A549 (cell line): ENCODE results near the gene MTIF3. TPM values are rescaled to one million over a fixed set of nuclear protein-coding genes. Genes with fewer than 3 reads are reported as not detected.

Experiments
- ATAC-seq, 2 experiments: fragments of 200-7000 bp in 1 of 2; fragments of >200 bp in 1 of 2; cut with Nextera tagmentation in 1 of 2; cut with Tn5 transposase in 1 of 2; 3 replicates each; pipeline versions ENCODE4 v1.8.0 to v1.9.1; 2018 to 2020; ENCODE audit warnings: mild to moderate bottlenecking in 1 of 2, moderate library complexity in 1 of 2
- CTCF ChIA-PET: fragments of 300-600 bp; sonication (Branson Sonifier 250); formaldehyde crosslinking; extraction: SDS; loops from one replicate; lab custom pipeline; 2021; ENCODE audit warnings: antibody characterized with exemption, inconsistent platforms; lab: Yijun Ruan, JAX
- POLR2A ChIA-PET: fragments of 350-600 bp; formaldehyde crosslinking; extraction: SDS; loops from one replicate; lab custom pipeline; 2021; ENCODE audit warnings: antibody characterized with exemption, inconsistent platforms; lab: Yijun Ruan, JAX
- DNase-seq, 2 experiments: peaks; one replicate each; pipeline versions ENCODE4 v3.0.0 to v3.0.0-alpha.2; 2011 to 2016; ENCODE audit warnings: low read depth in 1 of 2, low spot score in 1 of 2
- FAIRE-seq: peaks from 2 replicates; lab custom pipeline; 2011; peaks lifted over from hg19 to GRCh38; lab: Jason Lieb, UNC
- H3K27ac ChIP-seq, 2 experiments: fragments of >200 bp; sonication (Bioruptor Twin); formaldehyde crosslinking; 3 replicates each; pipeline ENCODE4 v1.5.1; 2016 to 2017
- H3K4me1 ChIP-seq: fragments of >200 bp; sonication (Bioruptor Twin); formaldehyde crosslinking; 3 replicates; pipeline ENCODE4 v1.6.1; 2016
- H3K4me2 ChIP-seq: fragments of >200 bp; sonication (Bioruptor Twin); formaldehyde crosslinking; 3 replicates; pipeline ENCODE4 v1.6.1; 2016
- H3K4me3 ChIP-seq: fragments of >200 bp; sonication (Bioruptor Twin); formaldehyde crosslinking; 3 replicates; pipeline ENCODE4 v1.5.1; 2016
- H3K9me3 ChIP-seq: fragments of >200 bp; sonication (Bioruptor Twin); formaldehyde crosslinking; 3 replicates; pipeline ENCODE4 v1.6.1; 2016
- ATOH8 ChIP-seq: fragments of 250-450 bp; sonication (Bioruptor Pico); IDR thresholded peaks from 2 replicates; pipeline ENCODE4 v1.5.0; 2020; ENCODE audit warnings: low read depth, mild to moderate bottlenecking, moderate library complexity
- BHLHE40 ChIP-seq: IDR thresholded peaks from 2 replicates; pipeline ENCODE4 v1.6.1; 2012; ENCODE audit warnings: low read depth, low read length, inconsistent platforms
- CEBPB ChIP-seq, 2 experiments: fragments of >200 bp in 1 of 2; sonication (Bioruptor Twin) in 1 of 2; formaldehyde crosslinking in 1 of 2; IDR thresholded peaks; 2 replicates each; pipeline ENCODE4 v1.6.1; 2012 to 2016
- ESRRA ChIP-seq: fragments of 150-350 bp; IDR thresholded peaks from 2 replicates; pipeline ENCODE4 v1.6.1; 2014; ENCODE audit warnings: mild to moderate bottlenecking, low read length, borderline replicate concordance
- FOSB ChIP-seq: fragments of 250-450 bp; sonication (Bioruptor Pico); IDR thresholded peaks from 2 replicates; pipeline ENCODE4 v1.5.0; 2020; ENCODE audit warnings: mild to moderate bottlenecking, moderate library complexity
- FOXS1 ChIP-seq: fragments of 250-450 bp; sonication (Bioruptor Pico); IDR thresholded peaks from 2 replicates; pipeline ENCODE4 v1.5.0; 2020; ENCODE audit warnings: mild to moderate bottlenecking, moderate library complexity
- GATA3 ChIP-seq: IDR thresholded peaks from 2 replicates; pipeline ENCODE4 v1.6.1; 2012; ENCODE audit warnings: borderline replicate concordance
- HES2 ChIP-seq: fragments of >200 bp; sonication (Bioruptor Twin); formaldehyde crosslinking; IDR thresholded peaks from 2 replicates; pipeline ENCODE4 v1.6.1; 2016
- HMGXB4 ChIP-seq: fragments of 250-450 bp; sonication (Bioruptor Pico); IDR thresholded peaks from 2 replicates; pipeline ENCODE4 v1.5.0; 2021; ENCODE audit warnings: mild to moderate bottlenecking, moderate library complexity, borderline replicate concordance
- HOXB5 ChIP-seq: fragments of 250-450 bp; sonication (Bioruptor Pico); IDR thresholded peaks from 2 replicates; pipeline ENCODE4 v1.5.0; 2020; ENCODE audit warnings: mild to moderate bottlenecking, moderate library complexity
- JUN ChIP-seq, 2 experiments: fragments of >200 bp; sonication (Bioruptor Twin); formaldehyde crosslinking; IDR thresholded peaks; 2 replicates in 1 of 2; 3 replicates in 1 of 2; pipeline ENCODE4 v1.6.1; 2016 to 2017
- MAX ChIP-seq: IDR thresholded peaks from 2 replicates; pipeline ENCODE4 v1.6.1; 2012
- MAZ ChIP-seq: fragments of 150-350 bp; IDR thresholded peaks from 2 replicates; pipeline ENCODE4 v1.6.1; 2014; ENCODE audit warnings: antibody characterized with exemption, low read depth, low read length, borderline replicate concordance
- MYC ChIP-seq: IDR thresholded peaks from 2 replicates; pipeline ENCODE4 v1.6.1; 2012; ENCODE audit warnings: mild to moderate bottlenecking, inconsistent platforms, low read length, improper control_type of control experiment, borderline replicate concordance
- NR3C1 ChIP-seq: fragments of >200 bp; sonication (Bioruptor Twin); formaldehyde crosslinking; IDR thresholded peaks from 3 replicates; pipeline ENCODE4 v1.6.1; 2017
- POLR2A ChIP-seq: IDR thresholded peaks from 2 replicates; pipeline ENCODE4 v1.6.1; 2012; ENCODE audit warnings: mild to moderate bottlenecking, low read length
- RCOR1 ChIP-seq: fragments of 150-350 bp; IDR thresholded peaks from 2 replicates; pipeline ENCODE4 v1.6.1; 2014; ENCODE audit warnings: antibody characterized with exemption, low read length, low read depth
- RNF2 ChIP-seq: fragments of 200-600 bp; sonication (generic); IDR thresholded peaks from 2 replicates; pipeline ENCODE4 v1.6.1; 2016; ENCODE audit warnings: low read depth, mild to moderate bottlenecking, antibody characterized with exemption, moderate library complexity, borderline replicate concordance
- SMC3 ChIP-seq: fragments of >200 bp; sonication (Bioruptor Twin); formaldehyde crosslinking; IDR thresholded peaks from 3 replicates; pipeline ENCODE4 v1.6.1; 2018; ENCODE audit warnings: inconsistent platforms
- SREBF2 ChIP-seq: fragments of 450-650 bp; IDR thresholded peaks from 2 replicates; pipeline ENCODE4 v1.6.1; 2014; ENCODE audit warnings: mild to moderate bottlenecking, moderate library complexity
- TFCP2L1 ChIP-seq: fragments of 250-450 bp; sonication (Bioruptor Pico); IDR thresholded peaks from 2 replicates; pipeline ENCODE4 v1.5.0; 2021; ENCODE audit warnings: mild to moderate bottlenecking
- ZC3H11A ChIP-seq: fragments of 450-650 bp; IDR thresholded peaks from 2 replicates; pipeline ENCODE4 v1.6.1; 2014; ENCODE audit warnings: antibody characterized with exemption, mild to moderate bottlenecking
- ZNF302 ChIP-seq: fragments of 250-450 bp; sonication (Bioruptor Pico); IDR thresholded peaks from 2 replicates; pipeline ENCODE4 v1.9.0; 2021; ENCODE audit warnings: inconsistent platforms, mild to moderate bottlenecking, moderate library complexity
- ZSCAN20 ChIP-seq: fragments of 250-450 bp; sonication (Bioruptor Pico); IDR thresholded peaks from 2 replicates; pipeline ENCODE4 v1.8.0; 2022; ENCODE audit warnings: mild to moderate bottlenecking, moderate library complexity
- WGBS: methylation state at CpG from one replicate; pipeline ENCODE4 v1.1.6; 2017; ENCODE audit errors: missing lambda C conversion rate; 5-methylcytosine and 5-hydroxymethylcytosine counted together
- polyA plus RNA-seq, 4 experiments: library from polyadenylated mRNA; depleted of rRNA in 3 of 4; stranded (reverse); fragments of >200 nt; fragmentation: RNase III in 1 of 4; extraction: RNeasy Plus Mini Kit Qiagen cat#74134 plus additional on column Dnase treatment in 1 of 4; gene quantifications; 2 replicates in 3 of 4; 3 replicates in 1 of 4; pipeline ENCODE4 v1.2.3, GENCODE V29; 2011 to 2017
- TF ChIP-seq, protein P1 (sequence below): IDR thresholded peaks from 2 replicates; pipeline ENCODE4 v1.6.1; 2012

The MTIF3 gene
- polyA plus RNA-seq, 2 of the 4 experiments (the other 2 are of a cell fraction), result 31.7 to 61.8 TPM

DNA sequence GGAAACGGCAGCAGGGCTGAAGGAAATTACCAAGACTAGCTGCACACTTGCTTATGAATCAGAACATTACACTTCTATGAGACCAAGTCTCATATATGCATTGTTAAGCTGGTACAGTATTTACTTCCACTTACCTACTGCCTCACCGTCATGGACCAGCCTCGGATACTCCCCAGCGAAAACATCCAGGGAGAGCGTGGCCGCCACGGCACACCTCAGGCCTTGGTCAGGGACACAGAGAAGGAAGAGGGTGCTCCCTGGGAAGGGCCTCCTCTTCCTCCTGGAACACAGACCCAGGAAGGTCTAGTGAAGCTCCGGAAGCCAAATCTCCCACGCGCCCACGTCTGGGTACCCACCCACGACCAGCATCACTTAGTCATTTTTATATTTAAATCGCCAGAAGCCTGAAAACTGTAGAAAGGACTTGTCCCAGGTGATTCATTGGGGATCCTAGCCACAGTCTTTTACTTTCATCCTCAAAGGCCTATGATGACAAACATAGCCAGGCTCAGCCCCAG is 24.4 kb upstream of the MTIF3 start:
- no peak overlapping the region for H3K27ac ChIP-seq
- peaks cover 11% of the 10 kb centered on the region for H3K4me1 ChIP-seq
- no peak overlapping the region for H3K4me3 ChIP-seq
- FAIRE-seq, result no peak
- ChIA-PET CTCF (interaction anchor here (1.0 to 2.9 kb wide), 2 partner anchors 58 to 352 kb away, joined by 3 to 7 read pairs; no protein-coding TSS in a partner anchor), POLR2A (no interaction called here)
- no peak overlapping the region for H3K4me2 ChIP-seq
- 85% methylated on average over 13 of the region's 13 CpGs for WGBS
- H3K9me3 ChIP-seq, result no peaks in the 10 kb centered on the region
- ATAC-seq, result no peak
- DNase-seq, result no peak
- TF ChIP-seq RNF2 (no peak), GATA3 (no peak), ATOH8 (CRISPR knock-in tag) (no peak), SREBF2 (no peak), JUN (IDR thresholded peaks at IDR 0.05) (no peak), MAX (no peak), FOSB (no peak), ESRRA (no peak), TFCP2L1 (CRISPR knock-in tag) (no peak), HMGXB4 (CRISPR knock-in tag) (no peak), SMC3 (no peak), HES2 (no peak), FOXS1 (no peak), BHLHE40 (no peak), RCOR1 (no peak), POLR2A (no peak), ZNF302 (CRISPR knock-in tag) (no peak)
- TF ChIP-seq, protein P1, sequence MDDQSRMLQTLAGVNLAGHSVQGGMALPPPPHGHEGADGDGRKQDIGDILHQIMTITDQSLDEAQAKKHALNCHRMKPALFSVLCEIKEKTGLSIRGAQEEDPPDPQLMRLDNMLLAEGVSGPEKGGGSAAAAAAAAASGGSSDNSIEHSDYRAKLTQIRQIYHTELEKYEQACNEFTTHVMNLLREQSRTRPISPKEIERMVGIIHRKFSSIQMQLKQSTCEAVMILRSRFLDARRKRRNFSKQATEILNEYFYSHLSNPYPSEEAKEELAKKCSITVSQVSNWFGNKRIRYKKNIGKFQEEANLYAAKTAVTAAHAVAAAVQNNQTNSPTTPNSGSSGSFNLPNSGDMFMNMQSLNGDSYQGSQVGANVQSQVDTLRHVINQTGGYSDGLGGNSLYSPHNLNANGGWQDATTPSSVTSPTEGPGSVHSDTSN, result no peak

DNA sequence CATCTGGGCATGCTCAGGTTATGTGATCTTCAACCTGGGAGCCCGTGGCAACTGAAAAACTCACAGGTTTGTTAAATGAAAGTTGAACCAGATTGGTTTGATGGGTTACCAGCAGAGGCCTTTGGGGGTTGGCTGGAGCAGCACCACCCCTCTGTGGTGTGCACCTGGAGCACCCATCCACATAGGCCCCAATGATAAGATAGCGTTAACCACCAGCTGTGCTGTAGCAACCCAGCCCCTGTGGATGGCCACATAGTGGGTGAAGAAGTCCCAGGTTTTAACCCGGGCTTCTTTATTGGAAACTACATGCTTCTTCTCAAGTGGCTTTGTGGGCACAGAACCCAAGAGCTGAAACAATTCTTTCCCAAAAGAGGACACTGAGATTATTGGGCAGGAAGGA is 22.6 kb upstream of the MTIF3 start:
- no peak overlapping the region for H3K4me2 ChIP-seq
- TF ChIP-seq NR3C1, result no peak
- no peak for TF ChIP-seq HOXB5
- TF ChIP-seq ZC3H11A, result no peak
- no peak for TF ChIP-seq GATA3
- no peak for TF ChIP-seq FOSB
- TF ChIP-seq ATOH8 (CRISPR knock-in tag), result no peak
- no peak for TF ChIP-seq ZSCAN20 (CRISPR knock-in tag)
- TF ChIP-seq MYC, result no peak
- no peak for TF ChIP-seq CEBPB (IDR thresholded peaks at IDR 0.05)
- no peak for TF ChIP-seq HMGXB4 (CRISPR knock-in tag)
- TF ChIP-seq MAZ, result no peak
- TF ChIP-seq, all 56 proteins: peak for 0
- POLR2A ChIA-PET, result no interaction called here
- H3K4me3 ChIP-seq, result no peak overlapping the region
- ATAC-seq (no peak), DNase-seq (no peak), FAIRE-seq (no peak)
- 54% methylated on average over 3 of the region's 3 CpGs for WGBS
- H3K27ac ChIP-seq, result no peak overlapping the region
- H3K9me3 ChIP-seq, result no peaks in the 10 kb centered on the region
- H3K4me1 ChIP-seq, result peaks cover 11% of the 10 kb centered on the region
- CTCF ChIA-PET, result interaction anchor here (0.9 to 2.9 kb wide), 3 partner anchors 60 to 396 kb away, joined by 3 to 7 read pairs (median 3); no protein-coding TSS in a partner anchor
